Measurements from ENCODE around the gene NDUFA11. TPM values are rescaled to one million over a fixed set of nuclear protein-coding genes. Genes with fewer than 3 reads are reported as not detected.

The NDUFA11 gene
- total RNA-seq, 1 donor from 2014 or later = 253 TPM

GRCh38 chr19:5870986-5871394 is 32.6 kb downstream of the NDUFA11 start:
- no peak for DNase-seq (ENCODE audit: extremely low spot score, unreplicated experiment)
- no peak overlapping the region for H3K27ac Mint-ChIP-seq
- H3K4me1 Mint-ChIP-seq (ENCODE audit: unreplicated experiment) = peaks cover 7% of the 10 kb centered on the region
- H3K9me3 Mint-ChIP-seq = no peaks in the 10 kb centered on the region
- no peak overlapping the region for H3K4me3 Mint-ChIP-seq
- no peak for TF ChIP-seq CTCF (conservative IDR thresholded peaks at IDR 0.05)
- no peaks in the 10 kb centered on the region for H3K36me3 Mint-ChIP-seq
- H3K27me3 Mint-ChIP-seq = no peaks in the 10 kb centered on the region

- H3K4me3 Mint-ChIP-seq = no peak overlapping the region
- no peak for TF ChIP-seq CTCF (conservative IDR thresholded peaks at IDR 0.05)
- H3K4me1 Mint-ChIP-seq (ENCODE audit: unreplicated experiment) = peaks cover 7% of the 10 kb centered on the region
- H3K27me3 Mint-ChIP-seq = no peaks in the 10 kb centered on the region
- no peaks in the 10 kb centered on the region for H3K36me3 Mint-ChIP-seq
- no peak overlapping the region for H3K27ac Mint-ChIP-seq
- H3K9me3 Mint-ChIP-seq = no peaks in the 10 kb centered on the region
- DNase-seq (ENCODE audit: extremely low spot score, unreplicated experiment) = no peak
Observed at GRCh38 chr19:5867201-5868136, 36.1 kb downstream of the NDUFA11 start.

GRCh38 chr19:5865772-5866171 is 37.8 kb downstream of the NDUFA11 start:
- Mint-ChIP-seq H3K36me3 (no peaks in the 10 kb centered on the region), H3K27ac (no peak overlapping the region), H3K9me3 (no peaks in the 10 kb centered on the region), H3K4me1 (ENCODE audit: unreplicated experiment) (peaks cover 7% of the 10 kb centered on the region), H3K27me3 (no peaks in the 10 kb centered on the region), H3K4me3 (no peak overlapping the region)
- no peak for TF ChIP-seq CTCF (conservative IDR thresholded peaks at IDR 0.05)
- no peak for DNase-seq (ENCODE audit: extremely low spot score, unreplicated experiment)

- TF ChIP-seq CTCF (conservative IDR thresholded peaks at IDR 0.05) = peak; percentile 56
- no peak for DNase-seq (ENCODE audit: extremely low spot score, unreplicated experiment)
- Mint-ChIP-seq H3K27me3 (no peaks in the 10 kb centered on the region), H3K9me3 (no peaks in the 10 kb centered on the region), H3K4me1 (ENCODE audit: unreplicated experiment) (peaks cover 7% of the 10 kb centered on the region), H3K27ac (no peak overlapping the region), H3K4me3 (no peak overlapping the region), H3K36me3 (no peaks in the 10 kb centered on the region)
Observed at GRCh38 chr19:5864725-5865486, 38.7 kb downstream of the NDUFA11 start.

- no peak for TF ChIP-seq CTCF (conservative IDR thresholded peaks at IDR 0.05)
- no peaks in the 10 kb centered on the region for H3K9me3 Mint-ChIP-seq
- DNase-seq (ENCODE audit: extremely low spot score, unreplicated experiment) = no peak
- no peaks in the 10 kb centered on the region for H3K27me3 Mint-ChIP-seq
- no peak overlapping the region for H3K27ac Mint-ChIP-seq
- peaks cover 7% of the 10 kb centered on the region for H3K4me1 Mint-ChIP-seq (ENCODE audit: unreplicated experiment)
- H3K36me3 Mint-ChIP-seq = no peaks in the 10 kb centered on the region
- H3K4me3 Mint-ChIP-seq = no peak overlapping the region
Observed at GRCh38 chr19:5864013-5864720, 39.4 kb downstream of the NDUFA11 start.

Measured in type B pancreatic cell (in vitro differentiated cells).